GM18868 (cell line): ENCODE results near the gene EMC1.
"Not testable (repeated sequence)": the region's sequence is repeated elsewhere in the genome, so short reads cannot be mapped to it uniquely, and the experiment has no call there.

ENCODE experiments used
- ATAC-seq: cut with Tn5 transposase; IDR thresholded peaks from one replicate; pipeline ENCODE4 v1.9.1; 2021; ENCODE audit warnings: mild to moderate bottlenecking, moderate library complexity; ENCODE audit not compliant: unreplicated experiment

EMC1 gene

GRCh38 chr1:19220080-19220846, 31.1 kb downstream of the EMC1 start:
- ATAC-seq, result no peak

- no peak for ATAC-seq
Observed at GRCh38 chr1:19219451-19219850, 31.9 kb downstream of the EMC1 start.

GRCh38 chr1:19216585-19216984, 34.7 kb downstream of the EMC1 start:
- not testable (repeated sequence) for ATAC-seq

- no peak for ATAC-seq
Observed at GRCh38 chr1:19213580-19213979, 37.7 kb downstream of the EMC1 start.

GRCh38 chr1:19212167-19212566, 39.2 kb downstream of the EMC1 start:
- no peak for ATAC-seq

GRCh38 chr1:19210772-19211549, 40.4 kb downstream of the EMC1 start:
- no peak for ATAC-seq

- ATAC-seq, result peak; percentile 81
Observed at GRCh38 chr1:19209990-19210771, 41.1 kb downstream of the EMC1 start, which contains the start of gene UBR4. Gene UBR4 (minus strand): TSS chr1:19210266. CDS start chr1:19210248, 18 bp downstream.

GRCh38 chr1:19209439-19209989, 41.8 kb downstream of the EMC1 start:
- peak; percentile 47 for ATAC-seq

GRCh38 chr1:19208710-19209438, 42.5 kb downstream of the EMC1 start:
- no peak for ATAC-seq

- ATAC-seq, result no peak
Observed at GRCh38 chr1:19206947-19207346, 44.4 kb downstream of the EMC1 start.

GRCh38 chr1:19205845-19206244, 45.5 kb downstream of the EMC1 start:
- ATAC-seq, result no peak

- ATAC-seq, result no peak
Observed at GRCh38 chr1:19205403-19205802, 45.9 kb downstream of the EMC1 start.

GRCh38 chr1:19204446-19205266, 46.7 kb downstream of the EMC1 start:
- no peak for ATAC-seq

- no peak for ATAC-seq
Observed at GRCh38 chr1:19203440-19203839, 47.9 kb downstream of the EMC1 start.

- ATAC-seq, result no peak
Observed at GRCh38 chr1:19202396-19202795, 48.9 kb downstream of the EMC1 start.

- no peak for ATAC-seq
Observed at GRCh38 chr1:19199969-19200604, 51.2 kb downstream of the EMC1 start.

GRCh38 chr1:19199329-19199968, 51.9 kb downstream of the EMC1 start:
- ATAC-seq, result no peak

- ATAC-seq, result no peak
Observed at GRCh38 chr1:19198820-19199219, 52.5 kb downstream of the EMC1 start.

- ATAC-seq, result no peak
Observed at GRCh38 chr1:19197845-19198244, 53.5 kb downstream of the EMC1 start.
